PC-3 (cell line): ENCODE results near the gene SEC61B. TPM values are rescaled to one million over a fixed set of nuclear protein-coding genes. Genes with fewer than 3 reads are reported as not detected.

Experiments
- ATAC-seq: fragments of 200-7000 bp; cut with Tn5 transposase; 2 replicates; pipeline ENCODE4 v1.9.1; 2020; ENCODE audit warnings: mild to moderate bottlenecking, moderate library complexity
- BruUV-seq: library from RNA; stranded (reverse); fragments of 400-500 nt; replicated peaks from 2 replicates; lab custom pipeline; 2021; lab: Mats Ljungman, UMichigan
- CTCF ChIA-PET: fragments of 300-600 bp; sonication (Branson Sonifier 250); formaldehyde crosslinking; loops from one replicate; lab custom pipeline; 2022; ENCODE audit warnings: antibody characterized with exemption; lab: Charles Lee
- POLR2A ChIA-PET: fragments of 300-600 bp; sonication (Branson Sonifier 250); formaldehyde crosslinking; loops from one replicate; lab custom pipeline; 2022; ENCODE audit warnings: antibody characterized with exemption; ENCODE audit not compliant: unreplicated experiment; lab: Charles Lee
- DNase-seq: peaks from one replicate; pipeline ENCODE4 v3.0.0-alpha.2; 2015
- H2AFZ ChIP-seq: fragments of 300-600 bp; sonication (generic); 2 replicates; pipeline ENCODE4 v1.6.0; 2016; ENCODE audit warnings: antibody characterized with exemption, low read length
- H3F3A ChIP-seq: fragments of 300-600 bp; sonication (generic); one replicate; pipeline ENCODE4 v1.6.0; 2017; ENCODE audit warnings: antibody characterized with exemption, low read length, control low read depth, mild to moderate bottlenecking; ENCODE audit not compliant: unreplicated experiment
- H3K27ac ChIP-seq: fragments of 300-600 bp; sonication (generic); 2 replicates; pipeline ENCODE4 v1.5.1; 2016; ENCODE audit warnings: mild to moderate bottlenecking, low read length
- H3K27me3 ChIP-seq: fragments of 300-600 bp; sonication (generic); 2 replicates; pipeline ENCODE4 v1.6.1; 2016; ENCODE audit warnings: low read length, mixed read lengths
- H3K36me3 ChIP-seq: fragments of 300-600 bp; sonication (generic); 2 replicates; pipeline ENCODE4 v1.6.1; 2016; ENCODE audit warnings: low read depth, mixed run types, low read length, mixed read lengths
- H3K4me1 ChIP-seq: fragments of 300-600 bp; sonication (generic); 2 replicates; pipeline ENCODE4 v1.5.1; 2016; ENCODE audit warnings: low read length; ENCODE audit not compliant: insufficient read depth
- H3K4me2 ChIP-seq: fragments of 300-600 bp; sonication (generic); 2 replicates; pipeline ENCODE4 v1.6.0; 2016; ENCODE audit warnings: low read length
- H3K4me3 ChIP-seq: fragments of 300-600 bp; sonication (generic); 2 replicates; pipeline ENCODE4 v1.5.1; 2016; ENCODE audit warnings: mild to moderate bottlenecking, low read length, mixed read lengths
- H3K79me2 ChIP-seq: fragments of 300-600 bp; sonication (generic); 2 replicates; pipeline ENCODE4 v1.6.1; 2017; ENCODE audit warnings: low read length, mixed read lengths
- H3K9ac ChIP-seq: fragments of 300-600 bp; sonication (generic); 2 replicates; pipeline ENCODE4 v1.6.0; 2016; ENCODE audit warnings: mild to moderate bottlenecking, low read length
- H3K9me2 ChIP-seq: fragments of 300-600 bp; sonication (generic); replicated peaks from 2 replicates; pipeline ENCODE4 v1.6.1; 2016; ENCODE audit warnings: mixed run types, low read length, mixed read lengths
- H3K9me3 ChIP-seq: fragments of 300-600 bp; sonication (generic); 2 replicates; pipeline ENCODE4 v1.6.1; 2016; ENCODE audit warnings: low read length, mixed read lengths
- H4K20me1 ChIP-seq: fragments of 300-600 bp; sonication (generic); 2 replicates; pipeline ENCODE4 v1.6.1; 2016; ENCODE audit warnings: low read length, mixed read lengths
- EZH2 ChIP-seq: fragments of 300-600 bp; sonication (generic); IDR thresholded peaks from one replicate; pipeline ENCODE4 v1.6.1; 2017; ENCODE audit warnings: antibody characterized with exemption, mild to moderate bottlenecking, low read length; ENCODE audit not compliant: unreplicated experiment
- EZH2phosphoT487 ChIP-seq: fragments of 300-600 bp; sonication (generic); IDR thresholded peaks from 2 replicates; pipeline ENCODE4 v1.6.1; 2018; ENCODE audit warnings: mild to moderate bottlenecking, antibody characterized with exemption, low read length, borderline replicate concordance
- intact Hi-C: fragments of 100-400 bp; cut with micrococcal nuclease; formaldehyde crosslinking; loops from 2 replicates; pipeline ENCODE4 v1.9.0; 2023
- total RNA-seq: library from RNA; depleted of rRNA; stranded (reverse); fragments of >200 nt; gene quantifications from 2 replicates; pipeline ENCODE4 v1.2.3, GENCODE V29; 2014
- TF ChIP-seq, protein P1 (sequence below): fragments of 300-600 bp; sonication (generic); conservative IDR thresholded peaks from 2 replicates; pipeline ENCODE4 v1.5.1; 2017; ENCODE audit warnings: antibody characterized with exemption, low read depth, mild to moderate bottlenecking, low read length

SEC61B gene
- total RNA-seq, 1 experiment from 2014 or later: 107 TPM

DNA sequence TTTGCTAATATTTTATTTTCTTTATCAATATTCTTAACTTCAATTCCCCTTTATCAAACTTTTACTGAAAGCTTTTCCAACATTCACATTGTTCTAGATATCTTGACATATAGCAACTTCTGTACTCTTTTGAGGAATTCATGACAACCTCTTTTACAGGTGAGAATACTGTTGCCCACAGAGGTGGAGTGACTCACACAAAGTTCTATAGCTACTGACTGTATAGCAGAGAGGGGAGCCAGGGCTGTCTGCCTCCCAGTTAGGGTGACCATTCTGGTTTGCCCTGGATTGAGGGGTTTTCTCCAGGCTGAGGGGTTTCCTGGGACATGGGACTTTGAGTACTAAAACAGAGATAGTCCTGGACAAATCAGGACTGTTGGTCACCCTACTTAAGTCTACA is 16.2 kb downstream of the SEC61B start:
- DNase-seq: no peak
- Histone ChIP-seq H3K27me3 (no peaks in the 10 kb centered on the region), H3K79me2 (no peaks in the 10 kb centered on the region), H3K4me3 (no peak overlapping the region), H3K9me2 (no peaks in the 10 kb centered on the region), H3K4me1 (no peaks in the 10 kb centered on the region), H3K9ac (no peak overlapping the region), H3K27ac (no peak overlapping the region), H2AFZ (no peak overlapping the region), H3K4me2 (no peak overlapping the region), H4K20me1 (no peaks in the 10 kb centered on the region), H3K36me3 (no peaks in the 10 kb centered on the region), H3F3A (no peaks in the 10 kb centered on the region), H3K9me3 (no peaks in the 10 kb centered on the region)
- CTCF ChIA-PET: no interaction called here
- TF ChIP-seq EZH2: no peak
- TF ChIP-seq EZH2phosphoT487: no peak
- TF ChIP-seq, protein P1, sequence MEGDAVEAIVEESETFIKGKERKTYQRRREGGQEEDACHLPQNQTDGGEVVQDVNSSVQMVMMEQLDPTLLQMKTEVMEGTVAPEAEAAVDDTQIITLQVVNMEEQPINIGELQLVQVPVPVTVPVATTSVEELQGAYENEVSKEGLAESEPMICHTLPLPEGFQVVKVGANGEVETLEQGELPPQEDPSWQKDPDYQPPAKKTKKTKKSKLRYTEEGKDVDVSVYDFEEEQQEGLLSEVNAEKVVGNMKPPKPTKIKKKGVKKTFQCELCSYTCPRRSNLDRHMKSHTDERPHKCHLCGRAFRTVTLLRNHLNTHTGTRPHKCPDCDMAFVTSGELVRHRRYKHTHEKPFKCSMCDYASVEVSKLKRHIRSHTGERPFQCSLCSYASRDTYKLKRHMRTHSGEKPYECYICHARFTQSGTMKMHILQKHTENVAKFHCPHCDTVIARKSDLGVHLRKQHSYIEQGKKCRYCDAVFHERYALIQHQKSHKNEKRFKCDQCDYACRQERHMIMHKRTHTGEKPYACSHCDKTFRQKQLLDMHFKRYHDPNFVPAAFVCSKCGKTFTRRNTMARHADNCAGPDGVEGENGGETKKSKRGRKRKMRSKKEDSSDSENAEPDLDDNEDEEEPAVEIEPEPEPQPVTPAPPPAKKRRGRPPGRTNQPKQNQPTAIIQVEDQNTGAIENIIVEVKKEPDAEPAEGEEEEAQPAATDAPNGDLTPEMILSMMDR: no peak
- no peak for ATAC-seq
- intact Hi-C loops: no loop called here
- POLR2A ChIA-PET: no interaction called here
- BruUV-seq: no TSS peak

DNA sequence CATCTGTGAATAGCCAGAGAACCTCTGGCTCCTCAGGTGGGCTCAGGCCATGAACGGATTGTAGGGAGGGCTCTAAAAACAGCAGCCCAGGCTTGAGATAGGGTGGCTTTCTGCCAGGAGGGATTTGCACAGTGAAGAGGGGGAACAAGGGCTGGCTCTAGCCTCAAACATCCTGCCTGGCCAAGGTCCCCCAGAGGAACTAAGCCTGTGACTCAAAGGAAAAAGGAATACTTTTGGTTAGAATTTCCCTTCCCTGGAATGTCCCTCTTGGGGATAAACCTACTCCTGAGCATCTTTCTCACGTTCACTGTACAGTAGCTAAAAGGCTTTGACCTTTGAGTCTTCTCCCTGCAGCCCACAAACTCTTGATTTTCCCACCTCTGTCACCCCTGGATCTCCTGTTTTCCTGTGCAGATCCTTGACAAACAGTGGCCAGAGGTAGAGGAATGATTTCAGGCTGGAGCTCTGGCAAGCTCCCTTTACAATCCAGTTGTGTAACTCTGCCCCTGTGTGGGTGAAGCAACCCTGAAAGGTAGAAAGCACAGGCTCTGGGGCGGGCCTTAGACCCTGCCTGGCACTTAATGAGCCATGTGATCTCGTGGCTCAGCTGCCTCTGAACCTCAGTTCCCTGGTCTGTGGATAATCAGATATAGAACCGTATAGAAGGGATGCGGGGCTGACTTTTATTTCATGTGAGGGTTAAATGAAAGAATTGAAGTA is 17.4 kb downstream of the SEC61B start:
- POLR2A ChIA-PET: no interaction called here
- no peaks in the 10 kb centered on the region for H3K79me2 ChIP-seq
- no TSS peak for BruUV-seq
- H3K4me2 ChIP-seq: no peak overlapping the region
- DNase-seq (no peak), ATAC-seq (no peak)
- H2AFZ ChIP-seq: no peak overlapping the region
- H4K20me1 ChIP-seq: no peaks in the 10 kb centered on the region
- no peaks in the 10 kb centered on the region for H3K9me3 ChIP-seq
- H3K36me3 ChIP-seq: no peaks in the 10 kb centered on the region
- CTCF ChIA-PET: no interaction called here
- no peak overlapping the region for H3K4me3 ChIP-seq
- no peak overlapping the region for H3K27ac ChIP-seq
- TF ChIP-seq EZH2phosphoT487 (no peak), EZH2 (no peak)
- TF ChIP-seq, protein P1: no peak
- H3K9ac ChIP-seq: no peak overlapping the region
- no peaks in the 10 kb centered on the region for H3K27me3 ChIP-seq
- no peaks in the 10 kb centered on the region for H3K9me2 ChIP-seq
- no peaks in the 10 kb centered on the region for H3K4me1 ChIP-seq
- no peaks in the 10 kb centered on the region for H3F3A ChIP-seq
- intact Hi-C loops: no loop called here

DNA sequence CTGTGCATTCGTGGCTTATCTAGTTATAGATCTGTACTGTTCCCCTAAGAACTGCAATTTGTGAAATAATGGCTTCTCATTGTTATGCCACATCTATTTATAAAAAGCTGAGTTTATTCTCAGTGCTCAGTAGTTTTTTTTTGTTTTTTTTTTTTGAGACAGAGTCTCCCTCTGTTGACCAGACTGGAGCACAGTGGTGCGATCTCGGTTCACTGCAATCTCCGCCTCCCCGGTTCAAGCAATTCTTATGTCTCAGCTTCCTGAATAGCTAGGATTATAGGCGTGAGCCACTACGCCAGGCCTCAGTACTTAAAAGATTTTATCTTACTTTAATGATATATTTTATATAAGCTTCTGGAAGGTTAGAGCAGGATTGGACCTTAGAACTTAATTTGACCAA is 19.0 kb downstream of the SEC61B start:
- intact Hi-C loops: no loop called here
- Histone ChIP-seq H3K4me1 (no peaks in the 10 kb centered on the region), H3F3A (no peaks in the 10 kb centered on the region), H3K27ac (no peak overlapping the region), H3K9me2 (no peaks in the 10 kb centered on the region), H3K9ac (no peak overlapping the region), H3K27me3 (no peaks in the 10 kb centered on the region), H3K4me2 (no peak overlapping the region), H3K36me3 (no peaks in the 10 kb centered on the region), H3K9me3 (no peaks in the 10 kb centered on the region), H3K4me3 (no peak overlapping the region), H2AFZ (no peak overlapping the region), H4K20me1 (no peaks in the 10 kb centered on the region), H3K79me2 (no peaks in the 10 kb centered on the region)
- TF ChIP-seq EZH2phosphoT487 (no peak), EZH2 (no peak)
- TF ChIP-seq, protein P1: no peak
- ChIA-PET POLR2A (no interaction called here), CTCF (interaction anchor here (0.6 kb wide), 1 partner anchor 33 kb away, joined by 5 read pairs; no protein-coding TSS in a partner anchor)
- BruUV-seq: no TSS peak
- DNase-seq (no peak), ATAC-seq (no peak)
